CD4-positive, alpha-beta T cell treated with Interleukin-17A for 1 hour (primary cell): Measurements from ENCODE around the gene NOG.
A peak's percentile ranks its signal among the peaks of the same experiment; 100 is the strongest.

Experiments
- DNase-seq: peaks from one replicate; pipeline ENCODE4 v3.0.0-alpha.2; 2020

NOG gene

GRCh38 chr17:56593646-56594319, at the start of gene NOG:
Gene NOG (plus strand): TSS chr17:56593699. CDS start chr17:56594224, 525 bp downstream.
- peak; percentile 21 for DNase-seq

GRCh38 chr17:56545106-56545505, 48.4 kb upstream of the NOG start:
- DNase-seq: no peak

- no peak for DNase-seq
These were observed 47.6 kb upstream of the NOG start for GRCh38 chr17:56545930-56546329.

- DNase-seq: no peak
These were observed 44.8 kb upstream of the NOG start for GRCh38 chr17:56548661-56549060.

GRCh38 chr17:56549501-56549900, 44.0 kb upstream of the NOG start:
- no peak for DNase-seq

GRCh38 chr17:56557682-56558081, 35.8 kb upstream of the NOG start:
- DNase-seq: no peak

GRCh38 chr17:56558088-56558487, 35.4 kb upstream of the NOG start:
- no peak for DNase-seq

- no peak for DNase-seq
These were observed 23.3 kb upstream of the NOG start for GRCh38 chr17:56570199-56570598.

- DNase-seq: no peak
These were observed 22.0 kb upstream of the NOG start for GRCh38 chr17:56571456-56571855.

- DNase-seq: no peak
These were observed 16.2 kb upstream of the NOG start for GRCh38 chr17:56577190-56577842.

GRCh38 chr17:56577843-56578204, 15.7 kb upstream of the NOG start:
- no peak for DNase-seq

GRCh38 chr17:56581635-56582627, 11.6 kb upstream of the NOG start:
- no peak for DNase-seq

GRCh38 chr17:56583772-56584171, 9.7 kb upstream of the NOG start:
- no peak for DNase-seq

GRCh38 chr17:56587298-56587697, 6.2 kb upstream of the NOG start:
- DNase-seq: no peak

GRCh38 chr17:56592487-56593085, 913 bp upstream of the NOG start:
- peak; percentile 49 for DNase-seq

GRCh38 chr17:56593086-56593645, 333 bp upstream of the NOG start:
- peak; percentile 15 for DNase-seq

GRCh38 chr17:56594320-56595107, 1.0 kb downstream of the NOG start:
- peak; percentile 21 for DNase-seq

GRCh38 chr17:56595108-56595418, 1.6 kb downstream of the NOG start:
- DNase-seq: no peak

- DNase-seq: no peak
These were observed 2.6 kb downstream of the NOG start for GRCh38 chr17:56595831-56596690.

- DNase-seq: no peak
These were observed 3.4 kb downstream of the NOG start for GRCh38 chr17:56596691-56597494.
